ENCODE results near the gene KL. TPM values are rescaled to one million over a fixed set of nuclear protein-coding genes. Genes with fewer than 3 reads are reported as not detected.
A peak's percentile ranks its signal among the peaks of the same experiment; 100 is the strongest.

The KL gene
- total RNA-seq, 3 donors from 2014 or later (not counting 1 experiment from before 2014, with no cell fraction given): not detected

DNA sequence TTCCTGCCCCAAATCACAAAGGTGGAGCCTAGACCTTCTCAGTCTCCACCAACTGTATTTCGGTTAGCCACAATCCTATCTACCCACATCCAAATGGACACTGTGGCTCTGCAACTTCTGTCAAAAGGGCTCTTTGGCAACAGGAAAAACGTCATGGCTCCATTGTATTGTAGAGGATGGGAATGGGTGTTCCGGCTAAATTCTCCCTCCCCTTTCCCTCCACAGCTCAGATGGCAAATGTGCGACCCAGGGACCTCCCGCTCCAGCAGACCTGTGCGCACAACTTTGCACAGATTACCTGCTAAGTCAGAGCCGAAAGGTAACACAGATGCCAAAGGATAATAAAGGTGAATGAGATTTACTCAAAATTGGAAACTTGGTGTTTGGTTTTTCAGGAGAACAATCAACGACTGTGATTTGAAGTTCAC is 968 bp upstream of the KL start:
- H3K27me3 ChIP-seq (ENCODE audit: control insufficient read depth, insufficient read depth, low read length): peaks cover 13% of the 10 kb centered on the region
- no peak overlapping the region for H3K4me3 ChIP-seq (ENCODE audit: low read length)
- intact Hi-C loops (cut with micrococcal nuclease): no loop called here

GRCh38 chr13:33015791-33016323 is 366 bp upstream of the KL start:
- H3K9me3 ChIP-seq (ENCODE audit: control insufficient read depth, insufficient read depth, low read length): no peaks in the 10 kb centered on the region
- ATAC-seq (no peak), DNase-seq (no peak)
- H3K4me3 ChIP-seq (ENCODE audit: low read length): no peak overlapping the region
- no peaks in the 10 kb centered on the region for H3K9me3 Mint-ChIP-seq
- no peaks in the 10 kb centered on the region for H3K36me3 ChIP-seq (ENCODE audit: control insufficient read depth, insufficient read depth, low read length)
- 1% methylated on average over 52 of the region's 52 CpGs for WGBS (ENCODE audit: insufficient coverage)
- H3K4me1 Mint-ChIP-seq: peaks cover 0 to 5% of the 10 kb centered on the region in 2 donors
- no peaks in the 10 kb centered on the region for H3K36me3 Mint-ChIP-seq
- H3K4me3 Mint-ChIP-seq: no peak overlapping the region
- intact Hi-C loops (cut with micrococcal nuclease): no loop called here
- no peak overlapping the region for H3K27ac ChIP-seq (ENCODE audit: low read length)
- peaks cover 13% of the 10 kb centered on the region for H3K27me3 ChIP-seq (ENCODE audit: control insufficient read depth, insufficient read depth, low read length)
- H3K4me1 ChIP-seq (ENCODE audit: control insufficient read depth, insufficient read depth, low read length): peaks cover 10% of the 10 kb centered on the region
- no peak overlapping the region for H3K27ac Mint-ChIP-seq
- no peak for TF ChIP-seq CTCF (IDR thresholded peaks at IDR 0.05)
- H3K27me3 Mint-ChIP-seq (ENCODE audit: low read depth in 2 of 2): peaks cover 41 to 50% of the 10 kb centered on the region in 2 donors

More for the DNA sequence above, 968 bp upstream of the KL start:
- no peak for DNase-seq
- H3K36me3 ChIP-seq (ENCODE audit: control insufficient read depth, insufficient read depth, low read length): no peaks in the 10 kb centered on the region
- Mint-ChIP-seq H3K27ac (no peak overlapping the region), H3K9me3 (no peaks in the 10 kb centered on the region), H3K36me3 (no peaks in the 10 kb centered on the region), H3K27me3 (ENCODE audit: low read depth in 2 of 2) (peaks cover 39 to 49% of the 10 kb centered on the region in 2 donors), H3K4me3 (peak overlapping the region; percentile 22), H3K4me1 (peaks cover 0 to 5% of the 10 kb centered on the region in 2 donors)
- no peak overlapping the region for H3K27ac ChIP-seq (ENCODE audit: low read length)
- H3K9me3 ChIP-seq (ENCODE audit: control insufficient read depth, insufficient read depth, low read length): no peaks in the 10 kb centered on the region
- no peak for TF ChIP-seq CTCF (IDR thresholded peaks at IDR 0.05)
- peaks cover 10% of the 10 kb centered on the region for H3K4me1 ChIP-seq (ENCODE audit: control insufficient read depth, insufficient read depth, low read length)
- 5% methylated on average over 6 of the region's 8 CpGs for WGBS (ENCODE audit: insufficient coverage)
- no peak for ATAC-seq

DNA sequence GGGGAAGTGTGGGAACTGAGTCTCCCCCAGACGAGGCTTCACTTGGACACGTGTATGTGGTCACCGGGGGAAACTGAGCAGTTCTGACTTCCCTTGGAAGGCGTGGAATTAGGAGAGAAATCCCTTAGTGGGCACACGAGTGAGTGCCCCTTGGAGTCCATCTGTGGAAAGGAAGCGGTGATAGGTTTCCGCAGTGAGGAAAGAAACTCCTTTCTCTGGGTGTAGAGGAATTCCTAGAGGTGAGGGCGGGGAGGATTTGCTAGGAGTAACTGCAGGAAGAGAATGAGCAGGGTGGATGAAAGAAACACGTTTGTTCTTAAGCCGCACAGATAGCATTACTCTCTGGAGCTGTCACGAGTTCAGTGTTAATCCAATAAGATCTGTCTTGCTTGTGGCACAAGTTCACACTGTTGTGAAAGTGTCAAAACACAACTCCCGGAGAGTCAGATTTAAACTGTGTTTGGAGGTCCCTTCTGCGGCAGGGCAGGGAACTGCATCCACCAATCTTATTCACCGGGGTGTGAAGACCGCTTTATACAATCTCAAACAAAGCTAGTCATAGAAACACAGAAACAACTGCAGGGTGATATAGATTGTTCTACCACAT is 1.2 kb downstream of the KL start:
- Mint-ChIP-seq H3K4me1 (peaks cover 0 to 5% of the 10 kb centered on the region in 2 donors), H3K4me3 (peak overlapping the region; percentile 40), H3K27ac (no peak overlapping the region), H3K27me3 (ENCODE audit: low read depth in 2 of 2) (peaks cover 41 to 53% of the 10 kb centered on the region in 2 donors), H3K9me3 (no peaks in the 10 kb centered on the region), H3K36me3 (no peaks in the 10 kb centered on the region)
- Histone ChIP-seq H3K4me1 (ENCODE audit: control insufficient read depth, insufficient read depth, low read length) (peaks cover 10% of the 10 kb centered on the region), H3K27me3 (ENCODE audit: control insufficient read depth, insufficient read depth, low read length) (peaks cover 13% of the 10 kb centered on the region), H3K9me3 (ENCODE audit: control insufficient read depth, insufficient read depth, low read length) (no peaks in the 10 kb centered on the region), H3K36me3 (ENCODE audit: control insufficient read depth, insufficient read depth, low read length) (no peaks in the 10 kb centered on the region), H3K27ac (ENCODE audit: low read length) (no peak overlapping the region), H3K4me3 (ENCODE audit: low read length) (no peak overlapping the region)
- ATAC-seq (peak; percentile 57 to 71 (median 68)), DNase-seq (peak in 1 of 2 donors; percentile 56)
- no peak for TF ChIP-seq CTCF (IDR thresholded peaks at IDR 0.05)
- 7% methylated on average over 15 of the region's 15 CpGs for WGBS (ENCODE audit: insufficient coverage)
- intact Hi-C loops (cut with micrococcal nuclease): no loop called here
